ENCODE results near the gene NCOR1. TPM values are rescaled to one million over a fixed set of nuclear protein-coding genes. Genes with fewer than 3 reads are reported as not detected.

Gene NCOR1
- total and polyA plus RNA-seq, 9 of the 15 experiments (the other 6 are each of a cell fraction or from before 2014, with no cell fraction given): 20.2 to 66.5 (median 50.9) TPM

DNA sequence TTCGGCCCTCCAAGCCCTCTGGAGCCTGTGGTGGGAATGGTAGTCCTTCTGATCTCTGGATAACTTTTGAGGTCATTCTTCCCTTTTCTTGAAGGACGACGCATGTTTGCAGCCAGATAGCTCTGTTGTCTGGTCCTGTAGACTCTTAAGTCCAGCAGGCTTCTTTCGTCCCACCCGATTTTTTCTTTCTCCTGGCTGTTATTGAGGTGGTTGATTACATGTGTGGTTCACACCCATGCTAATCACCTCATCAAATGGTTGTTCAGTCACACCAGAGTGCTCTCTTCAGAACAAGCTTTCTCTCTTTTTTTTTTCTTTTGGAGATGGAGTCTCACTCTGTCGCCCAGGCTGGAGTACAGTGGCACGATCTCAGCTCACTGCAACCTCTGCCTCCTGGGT lies 32.3 kb upstream of the NCOR1 start:
- Histone ChIP-seq H3K4me1 (replicated peaks in 1 of 2; ENCODE audit: control insufficient read depth in 2 of 2, insufficient read depth in 2 of 2, low read length in 2 of 2) (peaks cover 0 to 8% of the 10 kb centered on the region in 2 experiments; a peak in 3 of 5 replicates), H3K36me3 (ENCODE audit: control insufficient read depth, insufficient read depth, low read length) (no peaks in the 10 kb centered on the region), H3K27me3 (ENCODE audit: control insufficient read depth in 2 of 2, insufficient read depth in 2 of 2, low read length in 2 of 2) (no peaks in the 10 kb centered on the region), H3K4me3 (no peak overlapping the region), H3K9me1 (ENCODE audit: control insufficient read depth, insufficient read depth, low read length) (no peaks in the 10 kb centered on the region), H3K9ac (ENCODE audit: insufficient read depth in 1 of 2, low read depth in 2 of 2, low read length in 2 of 2) (no peak overlapping the region), H3K79me2 (ENCODE audit: control insufficient read depth, insufficient read depth, low read length) (no peaks in the 10 kb centered on the region; the same call in 2 of the 3 replicates), H3K27ac (ENCODE audit: extremely low read depth, low read depth, low read length) (no peak overlapping the region), H4K20me1 (replicated peaks; ENCODE audit: control insufficient read depth, insufficient read depth, low read length) (no peaks in the 10 kb centered on the region), H3K9me3 (replicated peaks; ENCODE audit: control insufficient read depth, insufficient read depth, low read depth, low read length) (no peaks in the 10 kb centered on the region), H3K4me2 (ENCODE audit: insufficient read depth, low read length) (no peak overlapping the region), H2AFZ (ENCODE audit: low read depth, low read length) (no peak overlapping the region)
- intact Hi-C loops (cut with micrococcal nuclease): no loop called here
- TF ChIP-seq NFYB (IDR thresholded peaks at IDR 0.05; ENCODE audit: extremely low read depth, insufficient read length) (no peak), ZC3H8 (IDR thresholded peaks at IDR 0.05) (no peak), ZNF77 (CRISPR knock-in tag; IDR thresholded peaks at IDR 0.05) (no peak), NR2F6 (CRISPR knock-in tag; IDR thresholded peaks at IDR 0.05) (no peak), PYGO2 (tag; IDR thresholded peaks at IDR 0.05) (no peak), SRSF7 (optimal IDR thresholded peaks at IDR 0.05; ENCODE audit: low read depth, low read length) (no peak), SP1 (CRISPR knock-in tag; IDR thresholded peaks at IDR 0.05) (no peak), ZNF766 (CRISPR knock-in tag; conservative IDR thresholded peaks at IDR 0.05) (no peak), KLF1 (tag; IDR thresholded peaks at IDR 0.05) (no peak), CREBBP (IDR thresholded peaks at IDR 0.05; ENCODE audit: low read depth, low read length) (no peak), RBM15 (IDR thresholded peaks at IDR 0.05; ENCODE audit: insufficient read depth, low read length) (no peak), TARDBP (IDR thresholded peaks at IDR 0.05) (no peak), ZNF121 (CRISPR knock-in tag; conservative IDR thresholded peaks at IDR 0.05) (no peak), ZNF445 (CRISPR knock-in tag; IDR thresholded peaks at IDR 0.05; ENCODE audit: low read depth) (no peak), ZNF23 (CRISPR knock-in tag; IDR thresholded peaks at IDR 0.05) (no peak), ZBTB7A (IDR thresholded peaks at IDR 0.05; ENCODE audit: borderline replicate concordance, control insufficient read depth, low read depth, low read length) (no peak), PHF8 (IDR thresholded peaks at IDR 0.05; ENCODE audit: borderline replicate concordance, low read length) (no peak)
- TF ChIP-seq, protein P1, sequence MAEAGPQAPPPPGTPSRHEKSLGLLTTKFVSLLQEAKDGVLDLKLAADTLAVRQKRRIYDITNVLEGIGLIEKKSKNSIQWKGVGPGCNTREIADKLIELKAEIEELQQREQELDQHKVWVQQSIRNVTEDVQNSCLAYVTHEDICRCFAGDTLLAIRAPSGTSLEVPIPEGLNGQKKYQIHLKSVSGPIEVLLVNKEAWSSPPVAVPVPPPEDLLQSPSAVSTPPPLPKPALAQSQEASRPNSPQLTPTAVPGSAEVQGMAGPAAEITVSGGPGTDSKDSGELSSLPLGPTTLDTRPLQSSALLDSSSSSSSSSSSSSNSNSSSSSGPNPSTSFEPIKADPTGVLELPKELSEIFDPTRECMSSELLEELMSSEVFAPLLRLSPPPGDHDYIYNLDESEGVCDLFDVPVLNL (CRISPR knock-in tag; IDR thresholded peaks at IDR 0.05; ENCODE audit: low read depth): no peak
- TF ChIP-seq, protein P2, sequence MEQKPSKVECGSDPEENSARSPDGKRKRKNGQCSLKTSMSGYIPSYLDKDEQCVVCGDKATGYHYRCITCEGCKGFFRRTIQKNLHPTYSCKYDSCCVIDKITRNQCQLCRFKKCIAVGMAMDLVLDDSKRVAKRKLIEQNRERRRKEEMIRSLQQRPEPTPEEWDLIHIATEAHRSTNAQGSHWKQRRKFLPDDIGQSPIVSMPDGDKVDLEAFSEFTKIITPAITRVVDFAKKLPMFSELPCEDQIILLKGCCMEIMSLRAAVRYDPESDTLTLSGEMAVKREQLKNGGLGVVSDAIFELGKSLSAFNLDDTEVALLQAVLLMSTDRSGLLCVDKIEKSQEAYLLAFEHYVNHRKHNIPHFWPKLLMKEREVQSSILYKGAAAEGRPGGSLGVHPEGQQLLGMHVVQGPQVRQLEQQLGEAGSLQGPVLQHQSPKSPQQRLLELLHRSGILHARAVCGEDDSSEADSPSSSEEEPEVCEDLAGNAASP (IDR thresholded peaks at IDR 0.05): no peak
- TF ChIP-seq, protein P3, sequence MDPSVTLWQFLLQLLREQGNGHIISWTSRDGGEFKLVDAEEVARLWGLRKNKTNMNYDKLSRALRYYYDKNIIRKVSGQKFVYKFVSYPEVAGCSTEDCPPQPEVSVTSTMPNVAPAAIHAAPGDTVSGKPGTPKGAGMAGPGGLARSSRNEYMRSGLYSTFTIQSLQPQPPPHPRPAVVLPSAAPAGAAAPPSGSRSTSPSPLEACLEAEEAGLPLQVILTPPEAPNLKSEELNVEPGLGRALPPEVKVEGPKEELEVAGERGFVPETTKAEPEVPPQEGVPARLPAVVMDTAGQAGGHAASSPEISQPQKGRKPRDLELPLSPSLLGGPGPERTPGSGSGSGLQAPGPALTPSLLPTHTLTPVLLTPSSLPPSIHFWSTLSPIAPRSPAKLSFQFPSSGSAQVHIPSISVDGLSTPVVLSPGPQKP (CRISPR knock-in tag; IDR thresholded peaks at IDR 0.05): no peak
- DNase-seq (ENCODE audit: extremely low read depth in 1 of 4, low spot score in 3 of 4) (no peak), FAIRE-seq (no peak), ATAC-seq (no peak)
- ChIA-PET POLR2A (no interaction called here), CTCF (ENCODE audit: low intra/inter-chr PET ratio) (no interaction called here)
- BruUV-seq (replicated peaks): no TSS peak
- 80% methylated on average over 3 of the region's 7 CpGs for WGBS (ENCODE audit: insufficient coverage, low coverage, missing lambda C conversion rate)
- in situ Hi-C loops (cut with MboI): no loop called here
